K562 (cell line): ENCODE measurements around the gene TPM4. TPM values are rescaled to one million over a fixed set of nuclear protein-coding genes. Genes with fewer than 3 reads are reported as not detected.

ENCODE experiments used
- BACH1 ChIP-seq: fragments of 200-800 bp; sonication (Bioruptor generic); IDR thresholded peaks from 2 replicates; pipeline ENCODE4 v1.6.1; 2016; ENCODE audit warnings: missing genetic modification characterization, missing compliant biosample characterization
- CBFA2T2 ChIP-seq: fragments of 450-650 bp; conservative IDR thresholded peaks from 2 replicates; pipeline ENCODE4 v1.6.1; 2017; ENCODE audit warnings: mild to moderate bottlenecking
- GATA2 ChIP-seq: sonication (generic); formaldehyde crosslinking; IDR thresholded peaks from 2 replicates; pipeline ENCODE4 v1.4.0; 2020; ENCODE audit warnings: mild to moderate bottlenecking, missing genetic modification reagents
- KAT2B ChIP-seq: IDR thresholded peaks from one replicate; pipeline ENCODE4 v1.6.1; 2012; ENCODE audit warnings: low read depth, mild to moderate bottlenecking, control low read depth, inconsistent platforms, low read length, moderate library complexity
- MAFF ChIP-seq: IDR thresholded peaks from 2 replicates; pipeline ENCODE4 v1.6.1; 2012; ENCODE audit warnings: low read length, improper control_type of control experiment
- MYNN ChIP-seq, 2 experiments: sonication (generic); formaldehyde crosslinking in 1 of 2; IDR thresholded peaks; 2 replicates each; pipeline versions ENCODE4 v1.5.0 to v1.6.1; 2016 to 2020; ENCODE audit warnings: antibody characterized with exemption in 1 of 2, missing genetic modification reagents in 1 of 2
- NCOR1 ChIP-seq: fragments of 450-650 bp; IDR thresholded peaks from 2 replicates; pipeline ENCODE4 v1.6.1; 2016; ENCODE audit warnings: mild to moderate bottlenecking, moderate library complexity
- NFIC ChIP-seq: fragments of 450-650 bp; IDR thresholded peaks from 2 replicates; pipeline ENCODE4 v1.6.1; 2017; ENCODE audit warnings: mild to moderate bottlenecking, inconsistent platforms
- NFYB ChIP-seq: IDR thresholded peaks from 2 replicates; pipeline ENCODE4 v1.6.1; 2011; ENCODE audit warnings: mild to moderate bottlenecking, moderate library complexity; ENCODE audit not compliant: insufficient read length; ENCODE audit errors: extremely low read depth
- PRPF4 ChIP-seq: fragments of 200-400 bp; formaldehyde crosslinking; IDR thresholded peaks from one replicate; pipeline ENCODE4 v1.6.1; 2017; ENCODE audit warnings: low read length, low read depth, mild to moderate bottlenecking; ENCODE audit not compliant: insufficient read depth, poor library complexity, severe bottlenecking
- SREBF1 ChIP-seq: fragments of 150-350 bp; IDR thresholded peaks from 2 replicates; pipeline ENCODE4 v1.6.1; 2014; ENCODE audit warnings: antibody characterized with exemption, low read depth, low read length, borderline replicate concordance
- TGIF2 ChIP-seq: sonication (generic); formaldehyde crosslinking; IDR thresholded peaks from 2 replicates; pipeline ENCODE4 v1.8.1; 2022; ENCODE audit warnings: mild to moderate bottlenecking, missing genetic modification reagents, moderate library complexity
- U2AF1 ChIP-seq: fragments of 200-400 bp; formaldehyde crosslinking; optimal IDR thresholded peaks from 2 replicates; pipeline ENCODE3; 2017; ENCODE audit warnings: mild to moderate bottlenecking, low read depth, low read length, moderate library complexity
- polyA plus RNA-seq, 8 experiments: library from polyadenylated mRNA; depleted of rRNA in 4 of 8; stranded (reverse) in 5 of 8; unstranded in 3 of 8; fragments of >200 nt; fragmentation: Nextera tagmentation in 2 of 8; fragmentation: Illumina TruSeq in 1 of 8; extraction: Ambion mirVana in 2 of 8; extraction: Trizol in 1 of 8; gene quantifications; 2 replicates each; pipeline versions ENCODE4 v1.2.1 to v1.2.3, GENCODE V29; 2011 to 2014; ENCODE audit warnings: inconsistent platforms in 1 of 8, missing spikeins in 1 of 8
- total RNA-seq, 7 experiments: library from RNA; depleted of rRNA in 6 of 7; stranded (reverse); fragments of >200 nt in 6 of 7; fragmentation: Illumina TruSeq in 2 of 7; extraction: Trizol in 2 of 7; gene quantifications; 2 replicates each; pipeline versions ENCODE4 v1.2.1 to v1.2.3, GENCODE V29; 2011 to 2021; ENCODE audit warnings: low replicate concordance in 1 of 7
- TF ChIP-seq, protein P1 (sequence below), 2 experiments: fragments of 450-650 bp; IDR thresholded peaks; 2 replicates each; pipeline ENCODE4 v1.6.1; 2018; ENCODE audit warnings: mild to moderate bottlenecking in 2 of 2, low read depth in 1 of 2; ENCODE audit not compliant: partially characterized antibody in 2 of 2
- TF ChIP-seq, protein P2 (sequence below), 2 experiments: IDR thresholded peaks; 2 replicates each; pipeline ENCODE4 v1.6.1; 2012; ENCODE audit warnings: improper control_type of control experiment in 2 of 2, low read depth in 2 of 2, low read length in 2 of 2, borderline replicate concordance in 1 of 2
- TF ChIP-seq, protein P3 (sequence below): fragments of 250-450 bp; sonication (Bioruptor Pico); IDR thresholded peaks from 2 replicates; pipeline ENCODE4 v1.4.0; 2020; ENCODE audit warnings: mild to moderate bottlenecking, moderate library complexity, borderline replicate concordance
- TF ChIP-seq, protein P4 (sequence below), 2 experiments: fragments of 450-650 bp; IDR thresholded peaks; 2 replicates each; pipeline ENCODE4 v1.6.1; 2016

The TPM4 gene
- total and polyA plus RNA-seq, 9 of the 15 experiments (the other 6 are each of a cell fraction or from before 2014, with no cell fraction given) = 28.1 to 111 (median 77.4) TPM

DNA sequence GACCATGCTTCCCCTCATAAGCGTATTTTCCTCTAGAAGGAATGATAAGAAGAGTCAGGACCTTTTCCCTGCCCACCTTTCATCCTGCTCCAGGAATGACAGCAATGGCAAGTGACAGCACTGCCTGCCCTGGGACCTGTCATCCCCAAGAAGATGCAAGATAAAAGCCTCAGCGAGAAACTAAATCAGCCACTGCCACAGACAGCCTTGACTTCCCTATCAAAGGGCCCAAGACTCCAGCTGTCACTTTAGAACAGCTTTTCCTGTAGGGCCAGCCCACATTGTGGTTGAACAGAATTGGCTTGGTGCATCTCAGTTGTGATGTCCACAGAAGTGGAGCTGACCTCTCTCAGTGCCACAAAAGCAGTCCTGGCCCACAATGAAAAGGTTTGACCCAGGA lies 36.5 kb downstream of the TPM4 start (continued):
- TF ChIP-seq, protein P1, sequence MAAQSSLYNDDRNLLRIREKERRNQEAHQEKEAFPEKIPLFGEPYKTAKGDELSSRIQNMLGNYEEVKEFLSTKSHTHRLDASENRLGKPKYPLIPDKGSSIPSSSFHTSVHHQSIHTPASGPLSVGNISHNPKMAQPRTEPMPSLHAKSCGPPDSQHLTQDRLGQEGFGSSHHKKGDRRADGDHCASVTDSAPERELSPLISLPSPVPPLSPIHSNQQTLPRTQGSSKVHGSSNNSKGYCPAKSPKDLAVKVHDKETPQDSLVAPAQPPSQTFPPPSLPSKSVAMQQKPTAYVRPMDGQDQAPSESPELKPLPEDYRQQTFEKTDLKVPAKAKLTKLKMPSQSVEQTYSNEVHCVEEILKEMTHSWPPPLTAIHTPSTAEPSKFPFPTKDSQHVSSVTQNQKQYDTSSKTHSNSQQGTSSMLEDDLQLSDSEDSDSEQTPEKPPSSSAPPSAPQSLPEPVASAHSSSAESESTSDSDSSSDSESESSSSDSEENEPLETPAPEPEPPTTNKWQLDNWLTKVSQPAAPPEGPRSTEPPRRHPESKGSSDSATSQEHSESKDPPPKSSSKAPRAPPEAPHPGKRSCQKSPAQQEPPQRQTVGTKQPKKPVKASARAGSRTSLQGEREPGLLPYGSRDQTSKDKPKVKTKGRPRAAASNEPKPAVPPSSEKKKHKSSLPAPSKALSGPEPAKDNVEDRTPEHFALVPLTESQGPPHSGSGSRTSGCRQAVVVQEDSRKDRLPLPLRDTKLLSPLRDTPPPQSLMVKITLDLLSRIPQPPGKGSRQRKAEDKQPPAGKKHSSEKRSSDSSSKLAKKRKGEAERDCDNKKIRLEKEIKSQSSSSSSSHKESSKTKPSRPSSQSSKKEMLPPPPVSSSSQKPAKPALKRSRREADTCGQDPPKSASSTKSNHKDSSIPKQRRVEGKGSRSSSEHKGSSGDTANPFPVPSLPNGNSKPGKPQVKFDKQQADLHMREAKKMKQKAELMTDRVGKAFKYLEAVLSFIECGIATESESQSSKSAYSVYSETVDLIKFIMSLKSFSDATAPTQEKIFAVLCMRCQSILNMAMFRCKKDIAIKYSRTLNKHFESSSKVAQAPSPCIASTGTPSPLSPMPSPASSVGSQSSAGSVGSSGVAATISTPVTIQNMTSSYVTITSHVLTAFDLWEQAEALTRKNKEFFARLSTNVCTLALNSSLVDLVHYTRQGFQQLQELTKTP (IDR thresholded peaks at IDR 0.05; ENCODE audit: low read depth in 1 of 2, partially characterized antibody in 2 of 2) = no peak
- TF ChIP-seq CBFA2T2 = peak; percentile 61
- TF ChIP-seq, protein P2, sequence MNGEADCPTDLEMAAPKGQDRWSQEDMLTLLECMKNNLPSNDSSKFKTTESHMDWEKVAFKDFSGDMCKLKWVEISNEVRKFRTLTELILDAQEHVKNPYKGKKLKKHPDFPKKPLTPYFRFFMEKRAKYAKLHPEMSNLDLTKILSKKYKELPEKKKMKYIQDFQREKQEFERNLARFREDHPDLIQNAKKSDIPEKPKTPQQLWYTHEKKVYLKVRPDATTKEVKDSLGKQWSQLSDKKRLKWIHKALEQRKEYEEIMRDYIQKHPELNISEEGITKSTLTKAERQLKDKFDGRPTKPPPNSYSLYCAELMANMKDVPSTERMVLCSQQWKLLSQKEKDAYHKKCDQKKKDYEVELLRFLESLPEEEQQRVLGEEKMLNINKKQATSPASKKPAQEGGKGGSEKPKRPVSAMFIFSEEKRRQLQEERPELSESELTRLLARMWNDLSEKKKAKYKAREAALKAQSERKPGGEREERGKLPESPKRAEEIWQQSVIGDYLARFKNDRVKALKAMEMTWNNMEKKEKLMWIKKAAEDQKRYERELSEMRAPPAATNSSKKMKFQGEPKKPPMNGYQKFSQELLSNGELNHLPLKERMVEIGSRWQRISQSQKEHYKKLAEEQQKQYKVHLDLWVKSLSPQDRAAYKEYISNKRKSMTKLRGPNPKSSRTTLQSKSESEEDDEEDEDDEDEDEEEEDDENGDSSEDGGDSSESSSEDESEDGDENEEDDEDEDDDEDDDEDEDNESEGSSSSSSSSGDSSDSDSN (IDR thresholded peaks at IDR 0.05; ENCODE audit: borderline replicate concordance in 1 of 2, low read depth in 2 of 2, low read length in 2 of 2) = 0 out of 4 replicates have a peak, but pooled peaks of 1 of the 2 experiments have one; percentile 51
- TF ChIP-seq, protein P3, sequence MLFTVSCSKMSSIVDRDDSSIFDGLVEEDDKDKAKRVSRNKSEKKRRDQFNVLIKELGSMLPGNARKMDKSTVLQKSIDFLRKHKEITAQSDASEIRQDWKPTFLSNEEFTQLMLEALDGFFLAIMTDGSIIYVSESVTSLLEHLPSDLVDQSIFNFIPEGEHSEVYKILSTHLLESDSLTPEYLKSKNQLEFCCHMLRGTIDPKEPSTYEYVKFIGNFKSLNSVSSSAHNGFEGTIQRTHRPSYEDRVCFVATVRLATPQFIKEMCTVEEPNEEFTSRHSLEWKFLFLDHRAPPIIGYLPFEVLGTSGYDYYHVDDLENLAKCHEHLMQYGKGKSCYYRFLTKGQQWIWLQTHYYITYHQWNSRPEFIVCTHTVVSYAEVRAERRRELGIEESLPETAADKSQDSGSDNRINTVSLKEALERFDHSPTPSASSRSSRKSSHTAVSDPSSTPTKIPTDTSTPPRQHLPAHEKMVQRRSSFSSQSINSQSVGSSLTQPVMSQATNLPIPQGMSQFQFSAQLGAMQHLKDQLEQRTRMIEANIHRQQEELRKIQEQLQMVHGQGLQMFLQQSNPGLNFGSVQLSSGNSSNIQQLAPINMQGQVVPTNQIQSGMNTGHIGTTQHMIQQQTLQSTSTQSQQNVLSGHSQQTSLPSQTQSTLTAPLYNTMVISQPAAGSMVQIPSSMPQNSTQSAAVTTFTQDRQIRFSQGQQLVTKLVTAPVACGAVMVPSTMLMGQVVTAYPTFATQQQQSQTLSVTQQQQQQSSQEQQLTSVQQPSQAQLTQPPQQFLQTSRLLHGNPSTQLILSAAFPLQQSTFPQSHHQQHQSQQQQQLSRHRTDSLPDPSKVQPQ (CRISPR knock-in tag) = no peak
- no peak; the same call in 1 of the 2 replicates for TF ChIP-seq NCOR1
- TF ChIP-seq, protein P4, sequence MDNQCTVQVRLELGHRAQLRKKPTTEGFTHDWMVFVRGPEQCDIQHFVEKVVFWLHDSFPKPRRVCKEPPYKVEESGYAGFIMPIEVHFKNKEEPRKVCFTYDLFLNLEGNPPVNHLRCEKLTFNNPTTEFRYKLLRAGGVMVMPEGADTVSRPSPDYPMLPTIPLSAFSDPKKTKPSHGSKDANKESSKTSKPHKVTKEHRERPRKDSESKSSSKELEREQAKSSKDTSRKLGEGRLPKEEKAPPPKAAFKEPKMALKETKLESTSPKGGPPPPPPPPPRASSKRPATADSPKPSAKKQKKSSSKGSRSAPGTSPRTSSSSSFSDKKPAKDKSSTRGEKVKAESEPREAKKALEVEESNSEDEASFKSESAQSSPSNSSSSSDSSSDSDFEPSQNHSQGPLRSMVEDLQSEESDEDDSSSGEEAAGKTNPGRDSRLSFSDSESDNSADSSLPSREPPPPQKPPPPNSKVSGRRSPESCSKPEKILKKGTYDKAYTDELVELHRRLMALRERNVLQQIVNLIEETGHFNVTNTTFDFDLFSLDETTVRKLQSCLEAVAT (IDR thresholded peaks at IDR 0.05) = no peak
- peak; percentile 72; the same call in 1 of the 2 replicates for TF ChIP-seq MYNN (IDR thresholded peaks at IDR 0.05)
- TF ChIP-seq MYNN (CRISPR knock-in tag; IDR thresholded peaks at IDR 0.05) = no peak
- no peak for TF ChIP-seq TGIF2 (CRISPR knock-in tag)
- TF ChIP-seq MAFF = no peak
- no peak for TF ChIP-seq KAT2B
- no peak for TF ChIP-seq U2AF1
- peak; percentile 95 for TF ChIP-seq GATA2 (CRISPR knock-in tag)
- TF ChIP-seq SREBF1 = no peak
- TF ChIP-seq NFIC = peak; percentile 24; the same call in 1 of the 2 replicates
- TF ChIP-seq NFYB = no peak
- no peak for TF ChIP-seq PRPF4
- TF ChIP-seq BACH1 (tag) = no peak
